IMR-90 (cell line): ENCODE results near the gene EPHB1. TPM values are rescaled to one million over a fixed set of nuclear protein-coding genes. Genes with fewer than 3 reads are reported as not detected.

Experiments
- ATAC-seq: fragments of 200-7000 bp; cut with Tn5 transposase; 2 replicates; pipeline ENCODE4 v1.9.1; 2020; ENCODE audit warnings: low read depth, mild to moderate bottlenecking, moderate library complexity
- BruUV-seq: library from RNA; stranded (reverse); fragments of 400-500 nt; replicated peaks from 2 replicates; lab custom pipeline; 2021; lab: Mats Ljungman, UMichigan
- CTCF ChIA-PET: fragments of 300-600 bp; formaldehyde crosslinking; extraction: SDS; loops from one replicate; lab custom pipeline; 2021; ENCODE audit warnings: antibody characterized with exemption; lab: Yijun Ruan, JAX
- POLR2A ChIA-PET: fragments of 300-600 bp; sonication (Branson Sonifier 250); formaldehyde crosslinking; loops from one replicate; lab custom pipeline; 2022; ENCODE audit warnings: antibody characterized with exemption; ENCODE audit not compliant: unreplicated experiment; lab: Charles Lee
- DNase-seq: peaks from one replicate; pipeline ENCODE4 v3.0.0; 2013
- H2AFZ ChIP-seq: replicated peaks from 2 replicates; pipeline ENCODE3; 2013; ENCODE audit warnings: low read length, mild to moderate bottlenecking; ENCODE audit not compliant: poor library complexity
- H2AK5ac ChIP-seq: 2 replicates; pipeline ENCODE4 v1.6.1; 2013; ENCODE audit warnings: low read depth, low read length, inconsistent platforms
- H2AK9ac ChIP-seq: replicated peaks from 2 replicates; pipeline ENCODE3; 2013; ENCODE audit warnings: mild to moderate bottlenecking, low read depth, low read length, moderate library complexity; ENCODE audit not compliant: poor library complexity
- H2BK120ac ChIP-seq: 2 replicates; pipeline ENCODE4 v1.6.1; 2013; ENCODE audit warnings: low read depth, low read length, inconsistent platforms
- H2BK15ac ChIP-seq: 3 replicates; pipeline ENCODE4 v1.6.1; 2013; ENCODE audit warnings: low read depth, low read length, inconsistent platforms
- H2BK20ac ChIP-seq: 2 replicates; pipeline ENCODE4 v1.6.1; 2013; ENCODE audit warnings: low read depth, mild to moderate bottlenecking, inconsistent platforms, low read length, moderate library complexity
- H2BK5ac ChIP-seq: 2 replicates; pipeline ENCODE4 v1.6.1; 2013; ENCODE audit warnings: mild to moderate bottlenecking, low read depth, low read length, inconsistent platforms; ENCODE audit not compliant: poor library complexity, severe bottlenecking
- H3K14ac ChIP-seq: replicated peaks from 2 replicates; pipeline ENCODE4 v1.6.1; 2013; ENCODE audit warnings: low read depth, low read length, inconsistent platforms
- H3K18ac ChIP-seq: 2 replicates; pipeline ENCODE4 v1.6.1; 2013; ENCODE audit warnings: low read depth, low read length, control low read depth
- H3K23ac ChIP-seq: 2 replicates; pipeline ENCODE4 v1.6.1; 2013; ENCODE audit warnings: low read depth, low read length, inconsistent platforms
- H3K27ac ChIP-seq: 2 replicates; pipeline ENCODE4 v1.5.1; 2013; ENCODE audit warnings: mild to moderate bottlenecking, control low read depth, low read length; ENCODE audit not compliant: insufficient read depth
- H3K27me3 ChIP-seq: 2 replicates; pipeline ENCODE4 v1.6.1; 2013; ENCODE audit warnings: low read length; ENCODE audit not compliant: control insufficient read depth, insufficient read depth
- H3K36me3 ChIP-seq: 2 replicates; pipeline ENCODE4 v1.6.1; 2013; ENCODE audit warnings: low read length, mixed read lengths; ENCODE audit not compliant: control insufficient read depth, insufficient read depth
- H3K4ac ChIP-seq: 2 replicates; pipeline ENCODE4 v1.6.1; 2013; ENCODE audit warnings: low read depth, low read length, inconsistent platforms
- H3K4me1 ChIP-seq: 2 replicates; pipeline ENCODE4 v1.6.1; 2013; ENCODE audit warnings: low read length, mixed read lengths; ENCODE audit not compliant: control insufficient read depth, insufficient read depth
- H3K4me2 ChIP-seq: 2 replicates; pipeline ENCODE4 v1.6.1; 2013; ENCODE audit warnings: low read depth, mild to moderate bottlenecking, control low read depth, low read length, moderate library complexity
- H3K4me3 ChIP-seq: 2 replicates; pipeline ENCODE4 v1.5.1; 2013; ENCODE audit warnings: low read depth, mild to moderate bottlenecking, control low read depth, low read length, moderate library complexity; ENCODE audit not compliant: insufficient read depth
- H3K56ac ChIP-seq: 2 replicates; pipeline ENCODE4 v1.6.1; 2013; ENCODE audit warnings: low read length, inconsistent platforms; ENCODE audit not compliant: insufficient read depth; ENCODE audit errors: extremely low read depth
- H3K79me1 ChIP-seq, 2 experiments: 2 replicates each; pipeline ENCODE4 v1.6.1; 2013; ENCODE audit warnings: low read length in 2 of 2, inconsistent platforms in 1 of 2, low read depth in 1 of 2
- H3K9ac ChIP-seq: 2 replicates; pipeline ENCODE4 v1.6.1; 2013; ENCODE audit warnings: low read depth, low read length, control low read depth
- H3K9me1 ChIP-seq: 2 replicates; pipeline ENCODE4 v1.6.1; 2013; ENCODE audit warnings: low read length, inconsistent platforms; ENCODE audit not compliant: insufficient read depth
- H3K9me3 ChIP-seq: 2 replicates; pipeline ENCODE4 v1.6.1; 2013; ENCODE audit warnings: low read length; ENCODE audit not compliant: control insufficient read depth, insufficient read depth
- H4K20me1 ChIP-seq: 2 replicates; pipeline ENCODE4 v1.6.1; 2013; ENCODE audit warnings: low read length, inconsistent platforms; ENCODE audit not compliant: insufficient read depth
- H4K5ac ChIP-seq: 2 replicates; pipeline ENCODE4 v1.6.1; 2013; ENCODE audit warnings: mild to moderate bottlenecking, low read depth, low read length, control low read depth
- H4K8ac ChIP-seq, 2 experiments: 2 replicates each; pipeline ENCODE4 v1.6.1; 2013; ENCODE audit warnings: low read depth in 2 of 2, low read length in 2 of 2, control low read depth in 1 of 2, inconsistent platforms in 1 of 2
- H4K91ac ChIP-seq: 2 replicates; pipeline ENCODE4 v1.6.1; 2013; ENCODE audit warnings: low read depth, low read length, inconsistent platforms; ENCODE audit not compliant: insufficient read depth
- CEBPB ChIP-seq: IDR thresholded peaks from 2 replicates; pipeline ENCODE4 v1.6.1; 2012; ENCODE audit warnings: low read depth, low read length, improper control_type of control experiment
- CHD1 ChIP-seq: IDR thresholded peaks from 2 replicates; pipeline ENCODE4 v1.6.1; 2012; ENCODE audit warnings: low read depth, low read length, improper control_type of control experiment
- CTCF ChIP-seq: conservative IDR thresholded peaks from 2 replicates; pipeline ENCODE4 v1.5.1; 2012; ENCODE audit warnings: mild to moderate bottlenecking, low read depth, low read length, improper control_type of control experiment
- ELK1 ChIP-seq: fragments of 150-350 bp; IDR thresholded peaks from 2 replicates; pipeline ENCODE4 v1.6.1; 2016; ENCODE audit warnings: low read depth, mild to moderate bottlenecking, low read length, moderate library complexity, borderline replicate concordance
- FOS ChIP-seq: fragments of 150-350 bp; IDR thresholded peaks from 2 replicates; pipeline ENCODE4 v1.6.1; 2016; ENCODE audit warnings: low read depth, low read length
- MAFK ChIP-seq: IDR thresholded peaks from 2 replicates; pipeline ENCODE4 v1.6.1; 2012; ENCODE audit warnings: low read depth, low read length, improper control_type of control experiment
- MAZ ChIP-seq: IDR thresholded peaks from 2 replicates; pipeline ENCODE4 v1.6.1; 2012; ENCODE audit warnings: low read depth, mild to moderate bottlenecking, low read length, improper control_type of control experiment, moderate library complexity, borderline replicate concordance
- MXI1 ChIP-seq: IDR thresholded peaks from 2 replicates; pipeline ENCODE4 v1.6.1; 2012; ENCODE audit warnings: low read depth, mild to moderate bottlenecking, low read length, moderate library complexity, borderline replicate concordance
- POLR2A ChIP-seq: IDR thresholded peaks from 2 replicates; pipeline ENCODE4 v1.6.1; 2012; ENCODE audit warnings: mild to moderate bottlenecking, low read depth, low read length
- USF2 ChIP-seq: fragments of 150-350 bp; IDR thresholded peaks from 2 replicates; pipeline ENCODE4 v1.6.1; 2017; ENCODE audit warnings: mild to moderate bottlenecking, antibody characterized with exemption, low read length, low read depth
- WGBS, 2 experiments: methylation state at CpG; one replicate each; pipeline versions ENCODE4 v1.1.5 to v1.1.7; 2013; ENCODE audit warnings: missing lambda C conversion rate in 2 of 2; ENCODE audit not compliant: insufficient read length in 1 of 2; ENCODE audit errors: extremely low coverage in 2 of 2; 5-methylcytosine and 5-hydroxymethylcytosine counted together
- dilution Hi-C: fragments of 300-500 bp; cut with HindIII; formaldehyde crosslinking; loops from one replicate; pipeline ENCODE4 v1.14.3; 2018; ENCODE audit warnings: low sequenced_read_pairs; ENCODE audit not compliant: unreplicated experiment
- in situ Hi-C: fragments of 300-500 bp; cut with MboI; formaldehyde crosslinking; loops from 3 replicates; pipeline ENCODE4 v1.14.3; 2019; ENCODE audit warnings: low sequenced_read_pairs, inconsistent platforms, mixed read lengths
- intact Hi-C: fragments of 100-400 bp; cut with micrococcal nuclease; formaldehyde crosslinking; loops from 2 replicates; pipeline ENCODE4 v1.10.0; 2022
- polyA plus RNA-seq, 3 experiments: library from polyadenylated mRNA; depleted of rRNA; stranded (reverse); fragments of >200 nt; gene quantifications; 2 replicates each; pipeline ENCODE4 v1.2.3, GENCODE V29; 2012; ENCODE audit warnings: low replicate concordance in 1 of 3
- total RNA-seq: library from RNA; depleted of rRNA; stranded (reverse); fragments of >200 nt; gene quantifications from 2 replicates; pipeline ENCODE4 v1.2.3, GENCODE V29; 2012

The EPHB1 gene
- total and polyA plus RNA-seq, 2 of the 4 experiments (the other 2 are of a cell fraction): 0.17 to 0.36 TPM

DNA sequence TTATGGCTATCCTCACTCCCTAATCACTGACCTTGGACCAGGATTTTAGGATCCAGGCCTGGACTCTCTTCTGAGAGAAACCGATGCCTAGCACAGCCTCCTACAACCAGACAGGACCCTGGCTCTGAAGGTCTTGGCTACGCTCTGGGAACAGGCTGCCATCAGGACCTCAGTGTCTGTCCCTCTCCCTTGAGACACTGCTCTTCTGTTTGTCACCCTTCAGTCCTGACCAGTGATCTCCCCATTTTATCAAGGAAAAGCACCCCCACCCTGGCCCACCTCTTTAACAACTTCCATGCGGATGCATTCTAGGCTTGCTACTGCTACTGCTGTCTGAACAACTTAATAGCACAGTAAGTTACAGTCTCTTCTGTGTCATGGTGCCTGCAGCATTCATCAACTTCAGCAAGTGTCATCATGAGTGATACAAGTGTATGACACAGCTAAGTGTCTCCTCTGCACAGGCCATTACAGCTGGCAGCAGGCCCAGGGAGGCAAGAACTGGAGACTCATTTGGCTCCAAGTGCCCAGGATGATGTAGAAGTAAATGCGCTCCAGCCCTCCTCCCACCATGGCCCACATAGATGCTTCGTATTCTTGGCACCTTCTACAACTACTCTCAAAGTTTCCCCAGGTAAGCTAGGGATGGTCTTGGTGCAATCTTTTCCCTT is 302.4 kb downstream of the EPHB1 start:
- no peaks in the 10 kb centered on the region for H4K20me1 ChIP-seq
- no peak overlapping the region for H4K8ac ChIP-seq
- no peak overlapping the region for H3K9ac ChIP-seq
- H2BK20ac ChIP-seq: no peak overlapping the region
- ChIA-PET POLR2A (no interaction called here), CTCF (no interaction called here)
- H4K91ac ChIP-seq: no peak overlapping the region
- no peaks in the 10 kb centered on the region for H3K4me1 ChIP-seq
- DNase-seq (no peak), ATAC-seq (no peak)
- H3K9me3 ChIP-seq: no peaks in the 10 kb centered on the region
- no peak overlapping the region for H3K4me2 ChIP-seq
- no peak overlapping the region for H3K14ac ChIP-seq
- TF ChIP-seq CHD1: no peak
- no peak for TF ChIP-seq FOS
- TF ChIP-seq MAFK: no peak
- no peak for TF ChIP-seq CTCF
- no peak for TF ChIP-seq ELK1
- TF ChIP-seq MXI1: no peak
- TF ChIP-seq USF2: no peak
- TF ChIP-seq MAZ: no peak
- TF ChIP-seq CEBPB: no peak
- TF ChIP-seq POLR2A: no peak
- H3K4ac ChIP-seq: no peak overlapping the region
- in situ Hi-C loops: no loop called here
- no peaks in the 10 kb centered on the region for H3K79me1 ChIP-seq
- no TSS peak for BruUV-seq
- H3K56ac ChIP-seq: no peak overlapping the region
- no peak overlapping the region for H2AFZ ChIP-seq
- no peaks in the 10 kb centered on the region for H3K9me1 ChIP-seq
- no peaks in the 10 kb centered on the region for H3K36me3 ChIP-seq
- no peak overlapping the region for H2BK120ac ChIP-seq
- H2AK5ac ChIP-seq: no peak overlapping the region
- WGBS, 2 experiments: 80% methylated on average over 1 of the region's 5 CpGs; no CpG with 5 or more reads in 1 of the 2 experiments
- no peak overlapping the region for H4K5ac ChIP-seq
- H3K23ac ChIP-seq: no peak overlapping the region
- H3K27ac ChIP-seq: no peak overlapping the region
- no peak overlapping the region for H3K18ac ChIP-seq
- dilution Hi-C loops: no loop called here
- H3K27me3 ChIP-seq: no peaks in the 10 kb centered on the region
- no peak overlapping the region for H2AK9ac ChIP-seq
- intact Hi-C loops: no loop called here
- H2BK5ac ChIP-seq: no peak overlapping the region
- no peak overlapping the region for H2BK15ac ChIP-seq
- H3K4me3 ChIP-seq: no peak overlapping the region
